WI38 (cell line): ENCODE data around the gene NMNAT2.

Experiments
- H3K4me3 ChIP-seq: 2 replicates; pipeline ENCODE4 v1.5.1; 2011; ENCODE audit warnings: low read depth, mild to moderate bottlenecking, control low read depth, low read length
- TF ChIP-seq, protein P1 (sequence below): IDR thresholded peaks from 2 replicates; pipeline ENCODE4 v1.5.1; 2012; ENCODE audit warnings: low read depth, mild to moderate bottlenecking, control low read depth, low read length

NMNAT2 gene

DNA sequence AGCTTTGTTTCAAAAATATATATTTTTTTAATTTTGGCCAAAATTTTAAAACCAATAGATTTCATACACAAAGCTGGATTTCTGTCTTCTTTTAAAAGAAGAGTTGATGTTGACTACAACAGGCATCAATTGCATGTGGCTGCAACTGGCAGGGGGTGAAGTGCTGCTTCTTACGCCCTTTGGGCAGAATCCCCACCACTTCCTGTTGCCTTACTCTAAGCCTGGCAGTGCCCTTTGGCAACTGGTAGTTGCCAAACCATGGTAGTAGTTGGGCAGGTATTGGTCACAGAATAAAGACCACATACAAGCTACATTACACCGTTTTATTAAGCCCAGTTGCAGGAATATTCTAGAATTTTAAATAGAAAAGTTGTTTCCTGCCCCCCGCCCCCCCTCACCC, 215.1 kb downstream of the NMNAT2 start:
- TF ChIP-seq, protein P1, sequence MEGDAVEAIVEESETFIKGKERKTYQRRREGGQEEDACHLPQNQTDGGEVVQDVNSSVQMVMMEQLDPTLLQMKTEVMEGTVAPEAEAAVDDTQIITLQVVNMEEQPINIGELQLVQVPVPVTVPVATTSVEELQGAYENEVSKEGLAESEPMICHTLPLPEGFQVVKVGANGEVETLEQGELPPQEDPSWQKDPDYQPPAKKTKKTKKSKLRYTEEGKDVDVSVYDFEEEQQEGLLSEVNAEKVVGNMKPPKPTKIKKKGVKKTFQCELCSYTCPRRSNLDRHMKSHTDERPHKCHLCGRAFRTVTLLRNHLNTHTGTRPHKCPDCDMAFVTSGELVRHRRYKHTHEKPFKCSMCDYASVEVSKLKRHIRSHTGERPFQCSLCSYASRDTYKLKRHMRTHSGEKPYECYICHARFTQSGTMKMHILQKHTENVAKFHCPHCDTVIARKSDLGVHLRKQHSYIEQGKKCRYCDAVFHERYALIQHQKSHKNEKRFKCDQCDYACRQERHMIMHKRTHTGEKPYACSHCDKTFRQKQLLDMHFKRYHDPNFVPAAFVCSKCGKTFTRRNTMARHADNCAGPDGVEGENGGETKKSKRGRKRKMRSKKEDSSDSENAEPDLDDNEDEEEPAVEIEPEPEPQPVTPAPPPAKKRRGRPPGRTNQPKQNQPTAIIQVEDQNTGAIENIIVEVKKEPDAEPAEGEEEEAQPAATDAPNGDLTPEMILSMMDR = no peak
- no peak overlapping the region for H3K4me3 ChIP-seq

DNA sequence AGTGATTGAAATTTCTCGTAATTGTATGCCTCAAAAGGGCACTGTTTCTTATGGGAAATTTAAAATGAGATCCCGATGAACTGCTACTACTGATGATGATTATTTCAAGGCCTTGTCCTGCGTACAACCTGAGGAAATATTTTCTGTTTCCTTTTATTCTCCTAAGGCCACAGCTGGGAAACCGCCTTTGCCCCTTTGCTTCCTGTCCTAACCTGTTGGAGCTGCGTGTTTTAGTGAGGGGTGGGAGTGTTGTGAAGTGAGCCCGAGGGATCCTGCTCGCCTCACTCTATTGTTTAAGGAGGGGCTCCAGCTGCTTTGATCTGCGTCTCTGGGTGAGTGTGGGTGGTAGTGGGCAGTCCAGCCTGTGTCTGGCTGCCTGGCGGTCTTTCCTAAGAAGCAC, 217.7 kb downstream of the NMNAT2 start:
- TF ChIP-seq, protein P1 = no peak
- no peak overlapping the region for H3K4me3 ChIP-seq

DNA sequence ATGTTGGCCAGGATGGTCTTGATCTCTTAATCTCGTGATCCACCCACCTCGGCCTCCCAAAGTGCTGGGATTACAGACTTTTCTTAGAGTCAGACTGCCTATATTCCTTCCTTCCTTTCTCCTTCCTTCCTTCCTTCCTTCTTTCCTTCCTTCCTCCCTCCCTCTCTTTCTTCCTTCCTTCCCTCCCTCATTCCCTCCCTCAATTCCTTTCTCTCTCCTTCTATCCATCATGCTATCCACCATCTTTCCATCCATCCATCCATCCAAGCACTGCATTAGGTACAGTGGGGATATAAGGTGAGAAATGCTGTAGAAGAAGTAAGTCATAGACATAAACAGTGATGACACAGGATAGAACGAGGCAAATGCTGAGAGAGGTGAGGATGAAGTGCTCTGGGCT, 218.9 kb downstream of the NMNAT2 start:
- H3K4me3 ChIP-seq = no peak overlapping the region
- TF ChIP-seq, protein P1 = no peak

DNA sequence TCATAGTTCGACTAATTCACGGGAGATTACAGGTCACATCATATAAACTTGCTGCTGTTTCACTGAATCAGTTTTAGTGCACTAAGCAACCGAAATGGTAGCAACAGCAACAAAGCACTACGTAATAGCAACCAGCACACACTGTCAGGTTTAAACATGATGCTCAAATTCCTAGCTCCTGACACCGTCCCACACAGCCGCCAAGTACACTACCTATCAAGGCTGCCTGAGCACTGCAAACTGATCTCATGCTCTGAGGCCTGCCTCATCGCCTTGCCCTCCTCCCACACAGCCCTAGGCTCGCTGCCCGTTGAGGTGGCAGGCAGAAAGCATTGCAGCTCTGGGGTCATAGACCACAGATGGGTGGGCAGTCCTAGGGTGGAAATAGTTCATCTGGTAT, 219.7 kb downstream of the NMNAT2 start:
- TF ChIP-seq, protein P1 = no peak
- H3K4me3 ChIP-seq = no peak overlapping the region
